ENCODE measurements around the gene NXT1.

DNA sequence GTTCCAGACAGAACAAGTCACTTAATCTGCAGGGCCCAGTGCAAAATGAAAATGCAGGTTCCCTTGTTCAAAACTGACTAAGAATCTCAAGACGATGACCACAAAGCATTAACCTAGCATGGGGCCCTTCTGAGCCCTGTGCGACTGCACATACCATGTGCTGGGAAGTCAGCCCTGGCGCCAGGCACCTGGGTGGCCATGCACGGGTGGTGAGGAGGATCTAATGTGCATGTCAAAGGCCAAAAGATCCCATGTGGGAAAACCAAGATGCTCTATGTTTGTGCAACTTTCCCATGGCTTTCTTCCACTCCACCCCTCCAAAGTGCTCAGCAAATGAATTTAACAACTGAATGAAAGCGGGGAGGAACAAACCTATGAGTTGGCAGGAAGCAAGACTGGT, 33.5 kb upstream of the NXT1 start:
- TF ChIP-seq, protein P1, sequence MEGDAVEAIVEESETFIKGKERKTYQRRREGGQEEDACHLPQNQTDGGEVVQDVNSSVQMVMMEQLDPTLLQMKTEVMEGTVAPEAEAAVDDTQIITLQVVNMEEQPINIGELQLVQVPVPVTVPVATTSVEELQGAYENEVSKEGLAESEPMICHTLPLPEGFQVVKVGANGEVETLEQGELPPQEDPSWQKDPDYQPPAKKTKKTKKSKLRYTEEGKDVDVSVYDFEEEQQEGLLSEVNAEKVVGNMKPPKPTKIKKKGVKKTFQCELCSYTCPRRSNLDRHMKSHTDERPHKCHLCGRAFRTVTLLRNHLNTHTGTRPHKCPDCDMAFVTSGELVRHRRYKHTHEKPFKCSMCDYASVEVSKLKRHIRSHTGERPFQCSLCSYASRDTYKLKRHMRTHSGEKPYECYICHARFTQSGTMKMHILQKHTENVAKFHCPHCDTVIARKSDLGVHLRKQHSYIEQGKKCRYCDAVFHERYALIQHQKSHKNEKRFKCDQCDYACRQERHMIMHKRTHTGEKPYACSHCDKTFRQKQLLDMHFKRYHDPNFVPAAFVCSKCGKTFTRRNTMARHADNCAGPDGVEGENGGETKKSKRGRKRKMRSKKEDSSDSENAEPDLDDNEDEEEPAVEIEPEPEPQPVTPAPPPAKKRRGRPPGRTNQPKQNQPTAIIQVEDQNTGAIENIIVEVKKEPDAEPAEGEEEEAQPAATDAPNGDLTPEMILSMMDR (IDR thresholded peaks at IDR 0.05; ENCODE audit: poor library complexity, severe bottlenecking): no peak
- no peak for TF ChIP-seq MXI1 (conservative IDR thresholded peaks at IDR 0.05; ENCODE audit: poor library complexity, severe bottlenecking)
